AG09309 (cell line): ENCODE measurements around the gene DNAH2.

ENCODE experiments used
- DNase-seq: peaks from one replicate; pipeline ENCODE4 v3.0.0-alpha.2; 2010; ENCODE audit warnings: low read depth
- H3K4me3 ChIP-seq: 2 replicates; pipeline ENCODE4 v1.5.1; 2011; ENCODE audit warnings: mild to moderate bottlenecking, low read depth, low read length, moderate library complexity; ENCODE audit not compliant: control insufficient read depth
- CTCF ChIP-seq: IDR thresholded peaks from 2 replicates; pipeline ENCODE4 v1.5.1; 2011; ENCODE audit warnings: mild to moderate bottlenecking, low read depth, low read length, inconsistent platforms; ENCODE audit not compliant: insufficient read depth, control insufficient read depth; ENCODE audit errors: missing control alignments

DNAH2 gene

DNA sequence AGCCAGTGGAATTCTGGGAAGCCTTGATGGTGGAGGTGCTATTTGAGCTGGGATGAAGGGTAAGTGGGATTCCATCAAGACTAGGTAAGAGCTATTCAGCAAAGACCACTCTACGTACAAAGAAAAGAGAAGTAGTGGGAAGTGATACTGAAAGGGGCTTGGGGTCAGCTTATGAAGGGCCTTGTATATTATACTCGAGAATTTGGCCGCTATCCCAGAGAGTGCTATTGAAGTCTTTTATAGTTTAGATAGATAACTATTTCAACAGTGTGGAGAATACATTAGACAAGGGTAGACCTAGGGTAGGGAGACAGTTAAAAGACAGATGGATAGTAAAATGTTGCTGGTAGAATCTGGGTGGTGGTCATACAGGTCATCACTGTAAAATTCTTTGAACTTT, 10.3 kb downstream of the DNAH2 start:
- no peak overlapping the region for H3K4me3 ChIP-seq
- DNase-seq, result no peak
- no peak for TF ChIP-seq CTCF

DNA sequence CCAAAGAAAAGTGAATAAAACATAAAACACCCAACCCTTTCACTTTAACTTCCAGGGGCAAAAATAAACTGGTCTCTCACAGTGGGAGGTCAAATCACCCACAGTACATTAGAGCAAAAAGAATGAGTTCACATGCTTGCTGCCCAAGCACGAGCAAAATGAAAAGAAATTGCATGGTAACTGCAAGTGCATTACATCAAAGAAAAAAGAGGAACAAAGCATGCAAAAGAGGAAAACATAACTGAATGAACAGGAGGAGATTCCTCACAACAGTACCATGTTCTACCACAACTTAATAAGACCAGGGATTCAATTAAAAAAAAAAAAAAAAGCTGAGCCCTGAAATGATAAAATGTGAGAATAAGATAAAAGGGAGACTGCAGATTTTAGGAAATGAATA, 12.3 kb downstream of the DNAH2 start:
- TF ChIP-seq CTCF, result no peak

GRCh38 chr17:7732981-7733539, 15.5 kb downstream of the DNAH2 start:
- TF ChIP-seq CTCF, result no peak
- no peak overlapping the region for H3K4me3 ChIP-seq
- DNase-seq, result no peak

More for the DNA sequence above, 12.3 kb downstream of the DNAH2 start:
- DNase-seq, result no peak
- no peak overlapping the region for H3K4me3 ChIP-seq

GRCh38 chr17:7737601-7738000, 20.1 kb downstream of the DNAH2 start:
- TF ChIP-seq CTCF, result no peak

GRCh38 chr17:7739746-7740145, 22.2 kb downstream of the DNAH2 start:
- H3K4me3 ChIP-seq, result no peak overlapping the region
- no peak for DNase-seq
- TF ChIP-seq CTCF, result no peak

More at GRCh38 chr17:7737601-7738000, 20.1 kb downstream of the DNAH2 start:
- H3K4me3 ChIP-seq, result no peak overlapping the region
- DNase-seq, result no peak

- H3K4me3 ChIP-seq, result no peak overlapping the region
- no peak for DNase-seq
- TF ChIP-seq CTCF, result no peak
Measured at GRCh38 chr17:7740481-7741001, 23.0 kb downstream of the DNAH2 start.

- DNase-seq, result no peak
- TF ChIP-seq CTCF, result no peak
- H3K4me3 ChIP-seq, result no peak overlapping the region
Measured at GRCh38 chr17:7742729-7743128, 25.2 kb downstream of the DNAH2 start.
